Fibroblast of lung (primary cell): ENCODE measurements around the gene EGF.

ENCODE experiments used
- EZH2 ChIP-seq: IDR thresholded peaks from 2 replicates; pipeline ENCODE4 v1.5.1; 2012; ENCODE audit warnings: low read length, control low read depth, mild to moderate bottlenecking; ENCODE audit errors: missing control alignments
- TF ChIP-seq, protein P1 (sequence below), 2 donors: IDR thresholded peaks in 1 of 2; conservative IDR thresholded peaks in 1 of 2; 1 replicate in 1 of 2; 2 replicates in 1 of 2; pipeline ENCODE4 v1.5.1; 2011 to 2012; ENCODE audit warnings: low read length in 2 of 2, control low read depth in 1 of 2, inconsistent platforms in 1 of 2, low read depth in 1 of 2, mild to moderate bottlenecking in 1 of 2

GRCh38 chr4:110008540-110008939 lies 95.9 kb downstream of the EGF start:
- TF ChIP-seq, protein P1, sequence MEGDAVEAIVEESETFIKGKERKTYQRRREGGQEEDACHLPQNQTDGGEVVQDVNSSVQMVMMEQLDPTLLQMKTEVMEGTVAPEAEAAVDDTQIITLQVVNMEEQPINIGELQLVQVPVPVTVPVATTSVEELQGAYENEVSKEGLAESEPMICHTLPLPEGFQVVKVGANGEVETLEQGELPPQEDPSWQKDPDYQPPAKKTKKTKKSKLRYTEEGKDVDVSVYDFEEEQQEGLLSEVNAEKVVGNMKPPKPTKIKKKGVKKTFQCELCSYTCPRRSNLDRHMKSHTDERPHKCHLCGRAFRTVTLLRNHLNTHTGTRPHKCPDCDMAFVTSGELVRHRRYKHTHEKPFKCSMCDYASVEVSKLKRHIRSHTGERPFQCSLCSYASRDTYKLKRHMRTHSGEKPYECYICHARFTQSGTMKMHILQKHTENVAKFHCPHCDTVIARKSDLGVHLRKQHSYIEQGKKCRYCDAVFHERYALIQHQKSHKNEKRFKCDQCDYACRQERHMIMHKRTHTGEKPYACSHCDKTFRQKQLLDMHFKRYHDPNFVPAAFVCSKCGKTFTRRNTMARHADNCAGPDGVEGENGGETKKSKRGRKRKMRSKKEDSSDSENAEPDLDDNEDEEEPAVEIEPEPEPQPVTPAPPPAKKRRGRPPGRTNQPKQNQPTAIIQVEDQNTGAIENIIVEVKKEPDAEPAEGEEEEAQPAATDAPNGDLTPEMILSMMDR (conservative IDR thresholded peaks at IDR 0.05 in 1 of 2, IDR thresholded peaks at IDR 0.05 in 1 of 2; ENCODE audit: low read depth in 1 of 2, low read length in 2 of 2) = no peak
- TF ChIP-seq EZH2 = no peak
